Measurements from ENCODE around the gene FLG. TPM values are rescaled to one million over a fixed set of nuclear protein-coding genes. Genes with fewer than 3 reads are reported as not detected.

FLG gene
- total and polyA plus RNA-seq, 2 of the 4 experiments (the other 2 are of a cell fraction), result under 0.01 TPM; not detected in 1

DNA sequence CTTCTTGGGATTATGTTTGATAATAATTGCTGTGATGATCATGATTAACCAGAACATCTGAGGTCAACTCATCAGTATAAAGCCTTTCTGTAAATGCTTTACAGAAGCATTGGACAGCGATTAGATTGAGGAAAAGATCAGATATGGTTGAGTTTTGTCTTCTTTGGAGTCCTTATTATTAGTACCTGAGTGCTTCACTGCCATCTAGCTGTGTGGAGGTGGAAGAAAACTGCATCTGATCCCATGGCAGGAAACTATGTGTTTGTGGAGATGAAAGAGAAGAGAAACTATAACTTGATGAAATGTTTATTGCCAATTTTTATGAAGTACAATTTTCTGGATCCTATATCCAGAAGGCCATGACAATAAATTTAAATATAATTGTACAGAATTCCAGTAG lies 23.4 kb upstream of the FLG start:
- dilution Hi-C loops (cut with HindIII; ENCODE audit: low sequenced_read_pairs, unreplicated experiment), result no loop called here
- TF ChIP-seq RAD21 (IDR thresholded peaks at IDR 0.05; ENCODE audit: low read length), result no peak
- CTCF ChIA-PET, result interaction anchor here (0.8 kb wide), 1 partner anchor 10 kb away, joined by 3 read pairs; no protein-coding TSS in a partner anchor
- no peak for ATAC-seq (ENCODE audit: low read depth)
- Histone ChIP-seq H3K4me3 (ENCODE audit: insufficient read depth, low read depth, low read length) (no peak overlapping the region), H3K9me3 (ENCODE audit: control insufficient read depth, insufficient read depth, low read length) (peaks cover 3% of the 10 kb centered on the region; the same call in 1 of the 2 replicates), H3K23ac (ENCODE audit: low read depth, low read length) (no peak overlapping the region), H3K4ac (ENCODE audit: low read depth, low read length) (no peak overlapping the region), H4K20me1 (ENCODE audit: insufficient read depth, low read length) (no peaks in the 10 kb centered on the region; the same call in 1 of the 2 replicates), H3K9me1 (ENCODE audit: insufficient read depth, low read length) (no peaks in the 10 kb centered on the region), H2BK5ac (ENCODE audit: low read depth, low read length, poor library complexity, severe bottlenecking) (no peak overlapping the region), H3K36me3 (ENCODE audit: control insufficient read depth, insufficient read depth, low read length) (no peaks in the 10 kb centered on the region), H3K27ac (ENCODE audit: insufficient read depth, low read length) (no peak overlapping the region), H2AFZ (replicated peaks; ENCODE audit: low read length, poor library complexity) (no peak overlapping the region), H3K4me1 (ENCODE audit: control insufficient read depth, insufficient read depth, low read length) (no peaks in the 10 kb centered on the region), H2AK5ac (ENCODE audit: low read depth, low read length) (no peak overlapping the region), H3K27me3 (ENCODE audit: control insufficient read depth, insufficient read depth, low read length) (no peaks in the 10 kb centered on the region), H2BK120ac (ENCODE audit: low read depth, low read length) (no peak overlapping the region), H3K18ac (ENCODE audit: low read depth, low read length) (no peak overlapping the region), H3K14ac (replicated peaks; ENCODE audit: low read depth, low read length) (no peak overlapping the region), H4K91ac (ENCODE audit: insufficient read depth, low read depth, low read length) (no peak overlapping the region), H3K79me1 (ENCODE audit: low read depth in 1 of 2, low read length in 2 of 2) (no peaks in the 10 kb centered on the region), H2BK15ac (ENCODE audit: low read depth, low read length) (no peak overlapping the region), H2BK20ac (ENCODE audit: low read depth, low read length) (no peak overlapping the region), H4K8ac (ENCODE audit: low read depth in 2 of 2, low read length in 2 of 2) (no peak overlapping the region), H4K5ac (ENCODE audit: low read depth, low read length) (no peak overlapping the region), H3K4me2 (ENCODE audit: low read depth, low read length) (no peak overlapping the region), H3K9ac (ENCODE audit: low read depth, low read length) (no peak overlapping the region), H3K56ac (ENCODE audit: extremely low read depth, insufficient read depth, low read length) (no peak overlapping the region), H2AK9ac (replicated peaks; ENCODE audit: low read depth, low read length, poor library complexity) (no peak overlapping the region)
- BruUV-seq (replicated peaks), result no TSS peak
- in situ Hi-C loops (cut with MboI; ENCODE audit: low sequenced_read_pairs), result no loop called here
- intact Hi-C loops (cut with micrococcal nuclease), result loop anchor here (5.0 kb wide), 2 partner anchors 109 to 206 kb away; no protein-coding TSS in a partner anchor
- no peak for DNase-seq
- WGBS, 2 experiments (ENCODE audit: extremely low coverage in 2 of 2, insufficient read length in 1 of 2), result no CpG with 5 or more reads among the region's 1 CpG
- POLR2A ChIA-PET (ENCODE audit: unreplicated experiment), result no interaction called here

Data from IMR-90 (cell line).